ENCODE results near the gene AJUBA.
"Not testable (repeated sequence)": the region's sequence is repeated elsewhere in the genome, so short reads cannot be mapped to it uniquely, and the experiment has no call there.

Gene AJUBA

GRCh38 chr14:23005451-23006187 lies 23.3 kb upstream of the AJUBA start:
- DNase-seq (ENCODE audit: extremely low read depth, low read depth), result no peak
- TF ChIP-seq, protein P1, sequence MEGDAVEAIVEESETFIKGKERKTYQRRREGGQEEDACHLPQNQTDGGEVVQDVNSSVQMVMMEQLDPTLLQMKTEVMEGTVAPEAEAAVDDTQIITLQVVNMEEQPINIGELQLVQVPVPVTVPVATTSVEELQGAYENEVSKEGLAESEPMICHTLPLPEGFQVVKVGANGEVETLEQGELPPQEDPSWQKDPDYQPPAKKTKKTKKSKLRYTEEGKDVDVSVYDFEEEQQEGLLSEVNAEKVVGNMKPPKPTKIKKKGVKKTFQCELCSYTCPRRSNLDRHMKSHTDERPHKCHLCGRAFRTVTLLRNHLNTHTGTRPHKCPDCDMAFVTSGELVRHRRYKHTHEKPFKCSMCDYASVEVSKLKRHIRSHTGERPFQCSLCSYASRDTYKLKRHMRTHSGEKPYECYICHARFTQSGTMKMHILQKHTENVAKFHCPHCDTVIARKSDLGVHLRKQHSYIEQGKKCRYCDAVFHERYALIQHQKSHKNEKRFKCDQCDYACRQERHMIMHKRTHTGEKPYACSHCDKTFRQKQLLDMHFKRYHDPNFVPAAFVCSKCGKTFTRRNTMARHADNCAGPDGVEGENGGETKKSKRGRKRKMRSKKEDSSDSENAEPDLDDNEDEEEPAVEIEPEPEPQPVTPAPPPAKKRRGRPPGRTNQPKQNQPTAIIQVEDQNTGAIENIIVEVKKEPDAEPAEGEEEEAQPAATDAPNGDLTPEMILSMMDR (IDR thresholded peaks at IDR 0.05; ENCODE audit: low read depth, low read length), result no peak

- DNase-seq (ENCODE audit: extremely low read depth, low read depth), result not testable (repeated sequence)
Measured at GRCh38 chr14:23004274-23004673, 21.9 kb upstream of the AJUBA start.

DNA sequence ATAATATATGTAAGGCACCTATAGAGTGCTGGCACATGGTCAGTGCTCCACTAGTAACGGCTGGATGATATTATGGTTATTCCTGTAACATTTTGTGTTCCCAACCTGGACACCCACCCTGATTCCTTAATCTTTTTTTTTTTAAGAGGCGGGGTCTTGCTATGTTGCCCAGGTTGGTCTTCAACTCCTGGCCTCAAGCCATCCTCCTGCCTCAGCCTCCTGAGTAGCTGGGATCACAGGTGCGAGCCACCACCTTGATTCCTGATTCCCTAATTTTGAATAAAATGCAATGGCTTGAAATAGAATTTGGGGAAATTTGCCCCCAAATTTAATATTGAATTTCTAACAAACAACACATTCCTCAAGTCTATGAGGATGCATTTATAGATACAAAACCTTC lies 20.2 kb upstream of the AJUBA start:
- no peak for DNase-seq (ENCODE audit: extremely low read depth, low read depth)
- TF ChIP-seq, protein P1 (IDR thresholded peaks at IDR 0.05; ENCODE audit: low read depth, low read length), result no peak

GRCh38 chr14:23000860-23001259 lies 18.5 kb upstream of the AJUBA start:
- DNase-seq (ENCODE audit: extremely low read depth, low read depth), result no peak
- TF ChIP-seq, protein P1 (IDR thresholded peaks at IDR 0.05; ENCODE audit: low read depth, low read length), result no peak

GRCh38 chr14:22998329-22999012 lies 16.1 kb upstream of the AJUBA start:
- DNase-seq (ENCODE audit: extremely low read depth, low read depth), result no peak
- TF ChIP-seq, protein P1 (IDR thresholded peaks at IDR 0.05; ENCODE audit: low read depth, low read length), result no peak

GRCh38 chr14:22997676-22998323 lies 15.4 kb upstream of the AJUBA start:
- TF ChIP-seq, protein P1 (IDR thresholded peaks at IDR 0.05; ENCODE audit: low read depth, low read length), result no peak
- no peak for DNase-seq (ENCODE audit: extremely low read depth, low read depth)

DNA sequence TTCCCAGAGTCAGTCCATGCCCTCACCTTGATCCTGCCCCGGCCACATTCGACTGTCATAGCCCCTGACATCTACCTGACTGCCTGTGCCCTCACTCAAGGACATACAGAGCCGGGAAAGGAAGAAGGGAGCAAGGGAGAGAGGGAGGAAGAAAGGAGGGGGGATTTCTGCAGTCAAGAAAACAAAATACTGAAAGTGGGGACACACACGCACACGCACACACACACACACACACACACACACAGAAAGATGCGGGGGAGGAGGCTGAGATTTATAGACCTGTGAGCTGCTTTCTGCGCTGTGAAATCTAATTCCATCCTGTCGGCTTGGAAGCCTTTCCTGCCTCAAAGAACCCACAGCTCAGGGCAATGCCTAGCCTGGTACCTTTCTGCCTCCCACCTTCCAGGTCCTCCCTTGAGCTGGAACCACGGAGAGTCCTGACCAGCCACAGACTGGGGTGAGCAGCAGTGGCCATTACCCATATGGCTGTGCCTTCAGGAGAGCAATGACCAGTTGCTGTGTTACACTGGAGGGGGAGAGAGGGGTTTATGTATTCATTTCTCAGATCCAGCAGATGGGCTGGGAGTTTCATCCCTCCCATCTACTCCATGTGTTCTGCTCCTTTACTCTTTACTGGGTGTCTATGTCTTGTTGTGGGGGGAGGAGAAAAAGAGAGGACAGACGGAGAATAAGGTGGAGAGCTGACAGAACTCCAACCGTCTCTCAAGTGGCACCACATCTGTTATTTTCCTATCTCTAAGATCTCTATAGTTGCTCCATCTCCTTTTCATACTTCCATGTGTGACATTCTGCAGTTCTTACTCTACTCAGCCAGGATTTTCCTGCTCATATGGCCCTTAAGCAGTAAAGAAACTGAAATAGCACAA lies 14.7 kb upstream of the AJUBA start:
- TF ChIP-seq, protein P1 (IDR thresholded peaks at IDR 0.05; ENCODE audit: low read depth, low read length), result no peak
- no peak for DNase-seq (ENCODE audit: extremely low read depth, low read depth)
